GM12801 (cell line): ENCODE measurements around the gene UAP1L1.

ENCODE experiments used
- TF ChIP-seq, protein P1 (sequence below): IDR thresholded peaks from one replicate; pipeline ENCODE4 v1.5.1; 2011; ENCODE audit warnings: control low read depth; ENCODE audit not compliant: insufficient read length; ENCODE audit errors: extremely low read depth

Gene UAP1L1

DNA sequence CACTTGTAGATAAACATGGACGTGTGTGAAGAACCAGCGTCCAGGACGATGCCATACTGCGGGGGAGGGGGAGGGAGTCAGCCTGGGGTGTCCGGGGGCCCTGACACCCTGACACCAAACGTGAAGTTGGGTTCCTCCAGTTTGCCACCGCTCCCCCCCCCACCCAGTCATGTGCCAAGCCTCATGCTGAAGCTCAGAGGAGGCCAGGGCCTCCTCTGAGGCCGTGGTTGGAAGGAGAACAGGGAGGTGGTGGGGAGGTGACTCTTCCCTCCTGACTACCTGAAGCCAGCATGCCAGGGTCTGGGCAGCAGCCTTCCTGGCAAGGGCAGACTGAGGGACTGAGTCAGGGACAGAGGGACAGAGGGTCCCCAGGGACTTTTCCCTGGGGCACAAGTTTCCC is 25.0 kb upstream of the UAP1L1 start:
- TF ChIP-seq, protein P1, sequence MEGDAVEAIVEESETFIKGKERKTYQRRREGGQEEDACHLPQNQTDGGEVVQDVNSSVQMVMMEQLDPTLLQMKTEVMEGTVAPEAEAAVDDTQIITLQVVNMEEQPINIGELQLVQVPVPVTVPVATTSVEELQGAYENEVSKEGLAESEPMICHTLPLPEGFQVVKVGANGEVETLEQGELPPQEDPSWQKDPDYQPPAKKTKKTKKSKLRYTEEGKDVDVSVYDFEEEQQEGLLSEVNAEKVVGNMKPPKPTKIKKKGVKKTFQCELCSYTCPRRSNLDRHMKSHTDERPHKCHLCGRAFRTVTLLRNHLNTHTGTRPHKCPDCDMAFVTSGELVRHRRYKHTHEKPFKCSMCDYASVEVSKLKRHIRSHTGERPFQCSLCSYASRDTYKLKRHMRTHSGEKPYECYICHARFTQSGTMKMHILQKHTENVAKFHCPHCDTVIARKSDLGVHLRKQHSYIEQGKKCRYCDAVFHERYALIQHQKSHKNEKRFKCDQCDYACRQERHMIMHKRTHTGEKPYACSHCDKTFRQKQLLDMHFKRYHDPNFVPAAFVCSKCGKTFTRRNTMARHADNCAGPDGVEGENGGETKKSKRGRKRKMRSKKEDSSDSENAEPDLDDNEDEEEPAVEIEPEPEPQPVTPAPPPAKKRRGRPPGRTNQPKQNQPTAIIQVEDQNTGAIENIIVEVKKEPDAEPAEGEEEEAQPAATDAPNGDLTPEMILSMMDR = no peak

DNA sequence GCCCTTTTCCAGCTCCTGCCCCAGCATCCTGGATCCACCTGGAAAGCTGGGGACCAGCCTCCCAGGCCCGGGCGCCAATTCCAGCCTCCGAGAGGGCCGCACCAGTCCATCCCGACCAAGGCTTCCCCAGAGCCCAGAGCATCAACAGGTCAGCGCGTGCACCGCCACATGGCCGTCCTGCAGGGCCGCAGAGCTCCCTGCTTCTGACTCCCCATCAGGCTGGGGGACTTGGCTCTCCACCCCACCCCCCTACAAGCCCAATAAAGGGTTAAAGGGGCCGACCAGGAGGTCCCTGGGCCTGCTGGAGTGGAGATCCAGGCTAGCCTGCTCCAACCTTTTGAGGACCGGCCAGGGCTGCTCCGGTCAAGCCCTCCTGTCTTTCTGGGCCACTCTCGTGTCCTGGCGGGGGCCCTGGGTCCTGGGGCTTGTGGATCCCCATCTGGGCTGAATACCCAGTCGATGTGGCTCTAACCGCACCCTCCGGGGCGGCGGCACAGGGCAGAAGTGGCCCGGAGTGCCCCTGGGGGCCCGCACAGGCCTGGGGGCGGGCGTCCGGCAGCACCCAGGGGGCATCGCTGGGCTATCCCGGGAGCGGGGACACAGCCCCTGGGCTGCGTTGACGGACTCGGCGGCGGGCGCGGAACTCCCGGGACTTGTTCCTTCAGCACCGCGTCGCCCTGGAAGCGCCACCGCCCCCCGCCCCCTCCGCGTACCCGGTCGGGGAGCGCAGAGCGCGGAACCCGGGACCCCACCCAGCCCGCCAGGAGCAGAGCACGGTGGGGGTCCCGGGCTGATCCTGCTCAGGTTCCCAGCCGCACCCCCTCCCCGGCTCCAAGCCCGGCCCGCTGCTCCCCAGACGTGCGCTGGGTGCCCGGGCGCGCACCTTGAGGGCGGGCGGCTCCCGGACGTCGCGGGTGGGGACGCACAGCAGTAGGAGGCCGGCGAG is 24.0 kb upstream of the UAP1L1 start:
- TF ChIP-seq, protein P1 = no peak

DNA sequence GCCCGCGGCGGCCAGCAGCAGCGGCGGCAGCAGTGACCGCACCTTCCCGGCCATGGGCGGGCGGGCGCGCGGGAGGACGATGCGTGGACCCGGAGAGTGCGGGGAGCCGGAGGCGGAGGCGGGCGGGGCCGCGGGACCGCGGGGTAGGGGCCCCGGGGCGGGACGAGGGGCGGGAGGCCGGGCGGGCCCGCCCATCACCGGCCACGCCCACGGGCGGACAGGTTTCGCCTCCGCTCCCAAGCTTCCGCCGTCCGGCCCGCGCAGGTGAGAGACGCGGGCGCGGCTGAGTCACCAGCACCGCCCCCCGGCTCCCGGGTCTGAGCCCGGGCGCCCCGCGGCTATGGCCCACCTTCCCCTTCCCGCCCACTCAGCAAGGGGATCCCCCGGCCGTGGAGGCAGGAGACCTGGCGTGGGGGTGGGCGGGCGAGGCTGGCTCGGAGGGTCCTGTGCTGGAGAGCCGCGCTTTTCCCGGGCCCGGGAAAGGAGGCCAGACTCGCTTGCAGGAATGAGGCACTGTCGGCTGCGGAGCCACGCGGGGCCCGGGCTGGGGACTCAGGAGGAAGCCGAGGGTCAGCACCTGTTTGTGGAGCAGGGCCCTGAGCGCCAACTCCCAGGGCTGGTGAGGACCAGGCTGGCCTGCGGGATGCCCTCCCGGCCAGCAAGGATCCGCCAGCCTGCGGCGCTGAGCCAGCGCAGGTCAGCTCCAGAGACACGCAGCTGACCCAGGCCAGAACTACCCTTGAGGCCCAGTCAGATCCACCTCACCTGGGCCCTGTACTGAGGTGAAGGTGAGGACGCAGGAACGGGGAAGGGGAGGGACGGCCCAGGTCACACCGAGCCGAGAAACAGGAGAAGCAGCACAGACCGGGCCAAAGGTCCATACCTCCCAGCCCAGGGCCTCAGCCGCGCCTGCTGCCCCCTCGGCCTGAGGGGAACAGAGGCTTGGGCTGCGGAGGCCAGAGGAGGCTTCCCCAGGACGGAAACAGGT is 23.1 kb upstream of the UAP1L1 start, which contains the start of gene ENTPD2:
ENTPD2 (minus strand) TSS at position 118 of the 988 bp plus-strand sequence; CDS start at position 54, 64 bp downstream.
- TF ChIP-seq, protein P1 = no peak

DNA sequence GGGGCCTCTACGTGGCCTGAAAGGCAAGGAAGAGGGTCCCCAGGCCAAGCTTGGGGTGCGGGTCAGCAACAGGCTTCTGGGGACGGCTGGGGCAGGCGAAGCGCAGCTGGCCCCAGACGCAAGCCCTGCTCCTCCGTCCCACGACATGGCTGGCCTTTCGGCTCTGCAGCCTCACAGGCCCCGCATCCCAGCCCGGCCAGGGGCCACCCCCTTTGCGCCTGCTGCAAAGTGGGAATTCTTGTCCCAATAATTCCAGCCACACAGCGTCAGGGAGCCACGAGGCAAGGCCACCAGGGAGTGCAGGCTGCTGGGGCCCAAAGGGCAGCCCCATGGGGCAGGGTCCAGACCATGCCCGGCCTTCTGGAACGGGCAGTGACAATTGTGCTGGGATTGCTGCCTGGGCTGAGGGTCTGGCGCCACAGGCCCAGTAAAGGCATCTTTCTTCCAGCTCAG is 22.4 kb upstream of the UAP1L1 start:
- TF ChIP-seq, protein P1 = no peak

DNA sequence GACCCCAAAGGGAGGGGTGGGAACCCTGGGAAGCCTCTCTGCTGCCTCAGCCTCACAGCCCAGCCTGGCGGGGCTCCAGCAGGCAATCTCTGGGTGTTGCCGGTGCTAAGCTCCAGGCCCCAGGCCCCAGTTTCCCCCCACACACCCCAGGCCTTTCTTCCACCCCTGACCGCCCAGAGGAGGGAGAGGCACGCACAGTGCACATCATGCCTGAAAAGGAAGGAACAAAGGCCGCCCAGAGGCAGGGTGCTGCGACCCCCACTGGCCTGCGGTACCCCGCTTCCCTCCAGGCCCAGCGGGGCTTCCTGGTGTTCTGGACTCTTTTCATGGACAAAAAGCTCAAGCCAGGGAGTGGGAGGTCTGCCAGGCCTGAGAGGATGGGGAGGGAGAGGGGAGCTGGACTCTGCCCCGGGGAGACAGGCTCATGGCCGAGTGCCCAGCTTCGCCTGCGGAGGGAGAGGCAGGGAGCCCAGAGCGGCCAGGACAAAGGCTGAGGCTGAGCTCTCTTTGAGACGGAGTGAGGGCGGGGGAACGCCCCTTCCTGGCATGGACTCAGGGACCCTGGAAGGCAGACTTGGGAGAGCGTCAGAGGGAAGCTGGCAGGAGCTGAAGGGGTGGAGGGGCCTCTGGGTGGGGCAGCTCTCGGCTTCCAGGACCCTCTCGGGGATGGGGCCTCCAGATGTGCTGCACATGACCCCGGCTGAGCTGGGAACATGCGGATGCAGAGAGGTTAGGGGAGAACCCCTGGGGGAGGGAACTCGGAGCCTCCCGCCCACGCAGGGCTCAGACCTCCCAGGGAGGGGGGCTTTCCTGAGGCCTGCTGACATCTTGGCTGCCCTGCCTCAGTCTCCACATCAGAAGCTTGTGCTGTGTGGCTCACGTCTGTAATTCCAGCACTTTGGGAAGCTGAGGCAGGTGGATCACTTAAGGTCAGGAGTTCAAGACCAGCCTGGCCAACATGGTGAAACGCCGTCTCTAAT is 21.6 kb upstream of the UAP1L1 start:
- TF ChIP-seq, protein P1 = no peak

DNA sequence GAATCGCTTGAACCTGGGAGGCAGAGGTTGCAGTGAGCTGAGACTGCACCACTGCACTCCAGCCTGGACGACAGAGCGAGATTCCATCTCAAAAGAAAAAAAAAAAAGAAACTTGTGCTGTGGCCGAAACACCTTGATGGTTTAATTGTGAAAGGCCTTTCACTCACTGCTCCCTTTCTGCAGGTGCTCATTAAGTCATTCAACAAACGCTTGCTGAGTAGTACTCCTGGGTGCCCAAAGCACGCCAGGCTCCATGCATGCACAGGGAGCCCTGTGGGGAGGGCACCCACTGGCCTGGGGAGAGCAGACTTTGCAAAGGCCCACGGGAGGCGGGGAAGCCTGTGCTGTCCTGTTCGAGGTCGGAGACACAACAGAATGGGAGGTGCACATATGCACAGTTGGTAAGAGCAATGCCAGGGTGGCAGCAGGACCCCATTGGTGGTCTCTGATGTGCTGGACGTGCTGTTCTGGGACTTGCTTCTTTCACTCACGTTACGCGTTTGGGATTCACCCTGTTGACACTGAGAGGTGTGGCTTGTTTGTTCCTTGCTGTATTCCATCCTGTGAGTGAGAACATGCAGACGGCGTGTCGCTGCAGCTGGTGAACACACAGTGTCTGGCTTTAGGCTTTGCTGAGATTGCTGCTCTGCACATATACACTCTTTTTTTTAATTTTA is 20.4 kb upstream of the UAP1L1 start:
- TF ChIP-seq, protein P1 = no peak
